PFSK-1 (cell line): ENCODE results near the gene ROM1.

Experiments
- POLR2AphosphoS5 ChIP-seq: IDR thresholded peaks from 2 replicates; pipeline ENCODE4 v1.6.1; 2012; ENCODE audit warnings: low read depth, mild to moderate bottlenecking, control low read depth, low read length, moderate library complexity
- SIN3A ChIP-seq: IDR thresholded peaks from 2 replicates; pipeline ENCODE4 v1.6.1; 2012; ENCODE audit warnings: mild to moderate bottlenecking, low read length, moderate library complexity, borderline replicate concordance; ENCODE audit not compliant: insufficient read depth
- TAF1 ChIP-seq: IDR thresholded peaks from 2 replicates; pipeline ENCODE4 v1.6.1; 2012; ENCODE audit warnings: low read length, control low read depth, borderline replicate concordance; ENCODE audit not compliant: insufficient read depth
- TF ChIP-seq, protein P1 (sequence below), 2 experiments: IDR thresholded peaks; 2 replicates each; pipeline versions ENCODE4 v1.6.1 to v1.8.0; 2011 to 2012; ENCODE audit warnings: low read depth in 2 of 2, low read length in 2 of 2, control low read depth in 1 of 2, inconsistent platforms in 1 of 2, mild to moderate bottlenecking in 1 of 2, moderate library complexity in 1 of 2; ENCODE audit not compliant: insufficient read depth in 1 of 2

DNA sequence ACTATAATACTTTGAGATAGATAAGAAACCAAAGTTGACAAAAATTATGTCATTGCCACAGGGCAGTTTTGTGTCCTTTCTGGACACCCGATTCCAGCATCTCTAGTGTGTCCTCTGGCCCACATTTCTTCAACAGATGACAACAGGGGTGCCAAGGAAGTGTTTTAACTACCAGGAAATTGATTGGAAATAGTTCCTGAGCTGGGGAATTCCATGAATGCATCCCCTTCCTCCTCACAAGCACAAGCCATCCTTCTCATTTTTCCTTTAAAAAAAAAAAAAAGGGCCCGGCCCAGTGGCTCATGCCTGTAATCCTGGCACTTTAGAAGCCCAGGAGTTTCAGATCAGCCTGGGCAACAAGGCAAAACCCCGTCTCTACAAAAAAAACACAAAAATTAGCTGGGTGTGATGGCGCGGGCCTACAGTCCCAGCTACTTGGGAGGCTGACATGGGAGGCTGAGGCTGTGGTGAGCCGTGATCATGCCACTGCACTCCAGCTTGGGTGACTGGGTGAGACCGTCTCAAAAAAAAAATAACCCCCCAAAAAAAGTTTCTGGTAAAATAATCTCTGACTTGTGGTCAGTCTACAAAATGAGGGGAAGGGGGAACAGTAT, 9.5 kb downstream of the ROM1 start:
- TF ChIP-seq POLR2AphosphoS5 (no peak), SIN3A (no peak), TAF1 (no peak)
- TF ChIP-seq, protein P1, sequence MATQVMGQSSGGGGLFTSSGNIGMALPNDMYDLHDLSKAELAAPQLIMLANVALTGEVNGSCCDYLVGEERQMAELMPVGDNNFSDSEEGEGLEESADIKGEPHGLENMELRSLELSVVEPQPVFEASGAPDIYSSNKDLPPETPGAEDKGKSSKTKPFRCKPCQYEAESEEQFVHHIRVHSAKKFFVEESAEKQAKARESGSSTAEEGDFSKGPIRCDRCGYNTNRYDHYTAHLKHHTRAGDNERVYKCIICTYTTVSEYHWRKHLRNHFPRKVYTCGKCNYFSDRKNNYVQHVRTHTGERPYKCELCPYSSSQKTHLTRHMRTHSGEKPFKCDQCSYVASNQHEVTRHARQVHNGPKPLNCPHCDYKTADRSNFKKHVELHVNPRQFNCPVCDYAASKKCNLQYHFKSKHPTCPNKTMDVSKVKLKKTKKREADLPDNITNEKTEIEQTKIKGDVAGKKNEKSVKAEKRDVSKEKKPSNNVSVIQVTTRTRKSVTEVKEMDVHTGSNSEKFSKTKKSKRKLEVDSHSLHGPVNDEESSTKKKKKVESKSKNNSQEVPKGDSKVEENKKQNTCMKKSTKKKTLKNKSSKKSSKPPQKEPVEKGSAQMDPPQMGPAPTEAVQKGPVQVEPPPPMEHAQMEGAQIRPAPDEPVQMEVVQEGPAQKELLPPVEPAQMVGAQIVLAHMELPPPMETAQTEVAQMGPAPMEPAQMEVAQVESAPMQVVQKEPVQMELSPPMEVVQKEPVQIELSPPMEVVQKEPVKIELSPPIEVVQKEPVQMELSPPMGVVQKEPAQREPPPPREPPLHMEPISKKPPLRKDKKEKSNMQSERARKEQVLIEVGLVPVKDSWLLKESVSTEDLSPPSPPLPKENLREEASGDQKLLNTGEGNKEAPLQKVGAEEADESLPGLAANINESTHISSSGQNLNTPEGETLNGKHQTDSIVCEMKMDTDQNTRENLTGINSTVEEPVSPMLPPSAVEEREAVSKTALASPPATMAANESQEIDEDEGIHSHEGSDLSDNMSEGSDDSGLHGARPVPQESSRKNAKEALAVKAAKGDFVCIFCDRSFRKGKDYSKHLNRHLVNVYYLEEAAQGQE (IDR thresholded peaks at IDR 0.05; ENCODE audit: insufficient read depth in 1 of 2, low read depth in 2 of 2, low read length in 2 of 2), result no peak
